Activated CD4-positive, alpha-beta T cell treated with anti-CD3 and anti-CD28 coated beads, Interleukin-2, Interleukin-4, amounts not matched to agents 100 ng/mL and 50 ng/mL, durations not matched to agents 16 hours and 8 hours (primary cell): ENCODE measurements around the gene SOBP.
"Not testable (repeated sequence)": the region's sequence is repeated elsewhere in the genome, so short reads cannot be mapped to it uniquely, and the experiment has no call there.

Experiments
- DNase-seq: peaks from one replicate; pipeline ENCODE4 v3.0.0-alpha.2; 2020; ENCODE audit warnings: low spot score

Gene SOBP

GRCh38 chr6:107488174-107488874 lies 1.6 kb upstream of the SOBP start:
- DNase-seq = no peak

- no peak for DNase-seq
Measured at GRCh38 chr6:107488875-107489635, 862 bp upstream of the SOBP start.

GRCh38 chr6:107490566-107491137 lies 735 bp downstream of the SOBP start:
- DNase-seq = no peak

GRCh38 chr6:107491138-107491609 lies 1.3 kb downstream of the SOBP start:
- DNase-seq = no peak

- DNase-seq = no peak
Measured at GRCh38 chr6:107491760-107492660, 2.1 kb downstream of the SOBP start.

GRCh38 chr6:107493158-107494057 lies 3.5 kb downstream of the SOBP start:
- DNase-seq = no peak

- no peak for DNase-seq
Measured at GRCh38 chr6:107495196-107495643, 5.3 kb downstream of the SOBP start.

GRCh38 chr6:107495971-107496370 lies 6.1 kb downstream of the SOBP start:
- DNase-seq = no peak

- DNase-seq = no peak
Measured at GRCh38 chr6:107496892-107497684, 7.2 kb downstream of the SOBP start.

GRCh38 chr6:107504270-107505026 lies 14.5 kb downstream of the SOBP start:
- no peak for DNase-seq

- DNase-seq = no peak
Measured at GRCh38 chr6:107506145-107506544, 16.2 kb downstream of the SOBP start.

- DNase-seq = no peak
Measured at GRCh38 chr6:107509506-107509905, 19.6 kb downstream of the SOBP start.

- DNase-seq = no peak
Measured at GRCh38 chr6:107510108-107510507, 20.2 kb downstream of the SOBP start.

- no peak for DNase-seq
Measured at GRCh38 chr6:107511511-107511993, 21.6 kb downstream of the SOBP start.

GRCh38 chr6:107513214-107513613 lies 23.3 kb downstream of the SOBP start:
- no peak for DNase-seq

- DNase-seq = no peak
Measured at GRCh38 chr6:107515955-107516354, 26.0 kb downstream of the SOBP start.

GRCh38 chr6:107517274-107517673 lies 27.4 kb downstream of the SOBP start:
- DNase-seq = no peak

GRCh38 chr6:107519224-107519623 lies 29.3 kb downstream of the SOBP start:
- DNase-seq = not testable (repeated sequence)

GRCh38 chr6:107520706-107521105 lies 30.8 kb downstream of the SOBP start:
- not testable (repeated sequence) for DNase-seq
